ENCODE data around the gene RAB9A.

The RAB9A gene

GRCh38 chrX:13684361-13684760 is 4.6 kb upstream of the RAB9A start:
- no peak overlapping the region for H3K4me2 ChIP-seq (ENCODE audit: low read length)
- H3K27me3 ChIP-seq (ENCODE audit: insufficient read depth, low read length, poor library complexity) = no peaks in the 10 kb centered on the region
- no peak overlapping the region for H3K9ac ChIP-seq (ENCODE audit: low read length)
- no peak overlapping the region for H3K4ac ChIP-seq (ENCODE audit: low read depth, low read length)
- H2AK5ac ChIP-seq (ENCODE audit: low read length) = no peak overlapping the region
- no peak overlapping the region for H3K27ac ChIP-seq (ENCODE audit: low read depth, low read length)
- no peak overlapping the region for H4K5ac ChIP-seq (ENCODE audit: low read length)
- H3K23ac ChIP-seq (ENCODE audit: low read length) = no peak overlapping the region
- WGBS (ENCODE audit: extremely low coverage, insufficient coverage, low lambda C conversion rate) = 100% methylated on average over 1 of the region's 4 CpGs
- H3K4me3 ChIP-seq (ENCODE audit: low read length) = no peak overlapping the region
- H3K18ac ChIP-seq (ENCODE audit: low read length) = no peak overlapping the region
- no peak overlapping the region for H4K8ac ChIP-seq (ENCODE audit: low read depth, low read length)
- no peak overlapping the region for H2BK15ac ChIP-seq (replicated peaks; ENCODE audit: low read depth)
- H3K79me1 ChIP-seq (ENCODE audit: low read length) = no peaks in the 10 kb centered on the region
- no peaks in the 10 kb centered on the region for H3K4me1 ChIP-seq (ENCODE audit: control insufficient read depth, low read depth, low read length)
- H3K56ac ChIP-seq (ENCODE audit: low read length) = no peak overlapping the region
- DNase-seq = no peak
- no peaks in the 10 kb centered on the region for H3K36me3 ChIP-seq (ENCODE audit: control insufficient read depth, insufficient read depth, low read length)
- no peak overlapping the region for H2BK5ac ChIP-seq (ENCODE audit: low read length)
- H3K79me2 ChIP-seq (ENCODE audit: control insufficient read depth, insufficient read depth, low read length) = peaks cover 1% of the 10 kb centered on the region
- no peak overlapping the region for H2BK120ac ChIP-seq (ENCODE audit: low read depth, low read length)

GRCh38 chrX:13685126-13685763 is 3.7 kb upstream of the RAB9A start:
- no peaks in the 10 kb centered on the region for H3K4me1 ChIP-seq (ENCODE audit: control insufficient read depth, low read depth, low read length)
- no peak for DNase-seq
- peaks cover 6% of the 10 kb centered on the region for H3K79me2 ChIP-seq (ENCODE audit: control insufficient read depth, insufficient read depth, low read length)
- H3K79me1 ChIP-seq (ENCODE audit: low read length) = no peaks in the 10 kb centered on the region
- H4K8ac ChIP-seq (ENCODE audit: low read depth, low read length) = no peak overlapping the region
- no CpG with 5 or more reads among the region's 3 CpGs for WGBS (ENCODE audit: extremely low coverage, insufficient coverage, low lambda C conversion rate)
- no peak overlapping the region for H3K56ac ChIP-seq (ENCODE audit: low read length)
- no peak overlapping the region for H3K27ac ChIP-seq (ENCODE audit: low read depth, low read length)
- no peak overlapping the region for H3K4me2 ChIP-seq (ENCODE audit: low read length)
- H3K4ac ChIP-seq (ENCODE audit: low read depth, low read length) = no peak overlapping the region
- H2AK5ac ChIP-seq (ENCODE audit: low read length) = no peak overlapping the region
- H3K36me3 ChIP-seq (ENCODE audit: control insufficient read depth, insufficient read depth, low read length) = no peaks in the 10 kb centered on the region
- H3K4me3 ChIP-seq (ENCODE audit: low read length) = no peak overlapping the region
- H3K18ac ChIP-seq (ENCODE audit: low read length) = no peak overlapping the region
- H3K23ac ChIP-seq (ENCODE audit: low read length) = no peak overlapping the region
- H2BK5ac ChIP-seq (ENCODE audit: low read length) = no peak overlapping the region
- no peak overlapping the region for H2BK15ac ChIP-seq (replicated peaks; ENCODE audit: low read depth)
- H2BK120ac ChIP-seq (ENCODE audit: low read depth, low read length) = no peak overlapping the region
- H3K27me3 ChIP-seq (ENCODE audit: insufficient read depth, low read length, poor library complexity) = no peaks in the 10 kb centered on the region
- no peak overlapping the region for H4K5ac ChIP-seq (ENCODE audit: low read length)
- no peak overlapping the region for H3K9ac ChIP-seq (ENCODE audit: low read length)

- Histone ChIP-seq H2BK5ac (ENCODE audit: low read length) (no peak overlapping the region), H3K27ac (ENCODE audit: low read depth, low read length) (no peak overlapping the region), H4K8ac (ENCODE audit: low read depth, low read length) (no peak overlapping the region), H3K4me3 (ENCODE audit: low read length) (no peak overlapping the region), H3K27me3 (ENCODE audit: insufficient read depth, low read length, poor library complexity) (no peaks in the 10 kb centered on the region), H3K18ac (ENCODE audit: low read length) (no peak overlapping the region), H3K4ac (ENCODE audit: low read depth, low read length) (no peak overlapping the region), H4K5ac (ENCODE audit: low read length) (no peak overlapping the region), H3K4me1 (ENCODE audit: control insufficient read depth, low read depth, low read length) (no peaks in the 10 kb centered on the region), H3K23ac (ENCODE audit: low read length) (no peak overlapping the region), H3K56ac (ENCODE audit: low read length) (no peak overlapping the region), H3K36me3 (ENCODE audit: control insufficient read depth, insufficient read depth, low read length) (no peaks in the 10 kb centered on the region), H3K4me2 (ENCODE audit: low read length) (no peak overlapping the region), H2AK5ac (ENCODE audit: low read length) (no peak overlapping the region), H2BK120ac (ENCODE audit: low read depth, low read length) (no peak overlapping the region), H3K79me2 (ENCODE audit: control insufficient read depth, insufficient read depth, low read length) (peaks cover 13% of the 10 kb centered on the region), H3K79me1 (ENCODE audit: low read length) (no peaks in the 10 kb centered on the region), H3K9ac (ENCODE audit: low read length) (no peak overlapping the region), H2BK15ac (replicated peaks; ENCODE audit: low read depth) (no peak overlapping the region)
- WGBS (ENCODE audit: extremely low coverage, insufficient coverage, low lambda C conversion rate) = no CpG with 5 or more reads among the region's 1 CpG
- no peak for DNase-seq
These were observed 1.7 kb upstream of the RAB9A start for GRCh38 chrX:13687203-13687602.

DNA sequence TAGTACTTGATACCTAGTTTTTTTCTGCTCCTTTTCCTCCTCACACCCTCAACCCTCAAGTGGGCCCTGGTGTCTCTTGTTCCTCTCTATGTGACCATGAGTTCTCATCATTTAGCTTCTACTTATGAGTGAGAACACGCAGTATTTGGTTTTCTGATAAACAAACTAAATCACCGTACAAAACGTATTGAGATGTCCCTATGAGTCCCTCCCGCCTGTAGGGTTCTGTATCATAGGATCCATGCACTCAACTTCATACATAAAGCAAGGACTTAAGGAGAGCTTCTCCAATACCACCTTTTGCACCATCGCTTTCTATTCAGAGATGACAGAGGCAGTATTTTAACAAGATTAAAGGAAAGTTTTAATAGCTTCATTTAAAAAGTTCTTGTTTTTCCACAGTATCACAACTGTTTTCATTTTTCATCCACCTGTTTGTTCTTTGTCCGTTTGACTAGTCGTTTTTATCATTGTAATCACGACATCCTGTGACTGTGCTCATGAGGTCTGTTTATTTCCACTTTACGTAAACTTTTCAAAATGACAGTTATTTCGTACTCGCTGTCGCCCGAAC is 457 bp upstream of the RAB9A start:
- no peak for DNase-seq
- H2BK15ac ChIP-seq (replicated peaks; ENCODE audit: low read depth) = no peak overlapping the region
- no peak overlapping the region for H2BK120ac ChIP-seq (ENCODE audit: low read depth, low read length)
- H3K9ac ChIP-seq (ENCODE audit: low read length) = no peak overlapping the region
- H2AK5ac ChIP-seq (ENCODE audit: low read length) = no peak overlapping the region
- peak overlapping the region; percentile 49 for H3K56ac ChIP-seq (ENCODE audit: low read length)
- no CpG with 5 or more reads among the region's 13 CpGs for WGBS (ENCODE audit: extremely low coverage, insufficient coverage, low lambda C conversion rate)
- no peak overlapping the region for H3K4me3 ChIP-seq (ENCODE audit: low read length)
- H4K5ac ChIP-seq (ENCODE audit: low read length) = no peak overlapping the region
- H3K27me3 ChIP-seq (ENCODE audit: insufficient read depth, low read length, poor library complexity) = no peaks in the 10 kb centered on the region
- no peak overlapping the region for H3K18ac ChIP-seq (ENCODE audit: low read length)
- H4K8ac ChIP-seq (ENCODE audit: low read depth, low read length) = no peak overlapping the region
- no peak overlapping the region for H3K23ac ChIP-seq (ENCODE audit: low read length)
- peaks cover 5% of the 10 kb centered on the region for H3K4me1 ChIP-seq (ENCODE audit: control insufficient read depth, low read depth, low read length)
- peak overlapping the region; percentile 50 for H3K4me2 ChIP-seq (ENCODE audit: low read length)
- no peaks in the 10 kb centered on the region for H3K79me1 ChIP-seq (ENCODE audit: low read length)
- no peak overlapping the region for H3K4ac ChIP-seq (ENCODE audit: low read depth, low read length)
- H3K79me2 ChIP-seq (ENCODE audit: control insufficient read depth, insufficient read depth, low read length) = peaks cover 20% of the 10 kb centered on the region
- no peaks in the 10 kb centered on the region for H3K36me3 ChIP-seq (ENCODE audit: control insufficient read depth, insufficient read depth, low read length)
- no peak overlapping the region for H3K27ac ChIP-seq (ENCODE audit: low read depth, low read length)
- H2BK5ac ChIP-seq (ENCODE audit: low read length) = no peak overlapping the region

DNA sequence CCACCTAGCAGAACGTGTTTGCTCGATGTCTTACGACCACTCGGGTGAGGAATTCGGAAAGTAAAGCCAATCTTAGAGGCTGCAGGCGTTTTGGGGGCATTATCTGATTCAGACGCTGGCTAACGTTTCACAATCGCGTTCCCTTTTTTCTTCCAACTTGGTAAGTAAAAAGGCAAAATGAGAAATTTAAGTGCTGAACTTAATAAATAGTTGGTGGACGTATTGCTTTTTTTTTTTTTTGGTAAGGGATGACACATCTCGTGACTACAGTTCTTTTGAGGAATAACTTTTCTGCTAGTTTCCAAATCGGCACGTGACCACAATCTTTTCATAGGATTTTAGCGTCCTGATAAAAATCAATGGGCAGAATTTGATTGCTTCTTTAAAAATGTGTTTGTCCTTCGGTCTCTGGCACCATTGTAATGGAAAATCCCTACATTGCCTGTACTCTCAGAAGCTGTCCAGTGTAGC is 848 bp downstream of the RAB9A start:
- Histone ChIP-seq H4K5ac (ENCODE audit: low read length) (no peak overlapping the region), H3K79me1 (ENCODE audit: low read length) (no peaks in the 10 kb centered on the region), H3K23ac (ENCODE audit: low read length) (no peak overlapping the region), H3K9ac (ENCODE audit: low read length) (peak overlapping the region; percentile 77), H2BK120ac (ENCODE audit: low read depth, low read length) (no peak overlapping the region), H2BK15ac (replicated peaks; ENCODE audit: low read depth) (no peak overlapping the region), H3K27ac (ENCODE audit: low read depth, low read length) (no peak overlapping the region), H3K4me2 (ENCODE audit: low read length) (peak overlapping the region; percentile 42), H2AK5ac (ENCODE audit: low read length) (no peak overlapping the region), H2BK5ac (ENCODE audit: low read length) (no peak overlapping the region), H3K27me3 (ENCODE audit: insufficient read depth, low read length, poor library complexity) (no peaks in the 10 kb centered on the region), H3K4me3 (ENCODE audit: low read length) (peak overlapping the region; percentile 70), H3K18ac (ENCODE audit: low read length) (peak overlapping the region; percentile 30), H3K4me1 (ENCODE audit: control insufficient read depth, low read depth, low read length) (peaks cover 6% of the 10 kb centered on the region), H3K4ac (ENCODE audit: low read depth, low read length) (no peak overlapping the region), H3K36me3 (ENCODE audit: control insufficient read depth, insufficient read depth, low read length) (no peaks in the 10 kb centered on the region), H3K79me2 (ENCODE audit: control insufficient read depth, insufficient read depth, low read length) (peaks cover 31% of the 10 kb centered on the region), H3K56ac (ENCODE audit: low read length) (peak overlapping the region; percentile 87), H4K8ac (ENCODE audit: low read depth, low read length) (no peak overlapping the region)
- DNase-seq = peak; percentile 53
- WGBS (ENCODE audit: extremely low coverage, insufficient coverage, low lambda C conversion rate) = no CpG with 5 or more reads among the region's 16 CpGs

All from mesendoderm (in vitro differentiated cells).